HG02759 (cell line): ENCODE measurements around the gene NEURL1.

Experiments
- ATAC-seq: cut with Tn5 transposase; IDR thresholded peaks from one replicate; pipeline ENCODE4 v1.9.1; 2021; ENCODE audit warnings: mild to moderate bottlenecking, moderate library complexity; ENCODE audit not compliant: unreplicated experiment

NEURL1 gene

GRCh38 chr10:103580430-103580829 is 86.9 kb downstream of the NEURL1 start:
- ATAC-seq = no peak

- no peak for ATAC-seq
These were observed 88.0 kb downstream of the NEURL1 start for GRCh38 chr10:103581499-103581898.

- ATAC-seq = no peak
These were observed 89.0 kb downstream of the NEURL1 start for GRCh38 chr10:103582331-103583123.

- ATAC-seq = no peak
These were observed 90.3 kb downstream of the NEURL1 start for GRCh38 chr10:103583871-103584215.

- no peak for ATAC-seq
These were observed 90.9 kb downstream of the NEURL1 start for GRCh38 chr10:103584216-103585010.

GRCh38 chr10:103585011-103585405 is 91.5 kb downstream of the NEURL1 start:
- ATAC-seq = no peak

- ATAC-seq = no peak
These were observed 93.6 kb downstream of the NEURL1 start for GRCh38 chr10:103587073-103587472.

GRCh38 chr10:103589074-103589630 is 95.6 kb downstream of the NEURL1 start:
- no peak for ATAC-seq

- no peak for ATAC-seq
These were observed 96.6 kb downstream of the NEURL1 start for GRCh38 chr10:103590060-103590459.

GRCh38 chr10:103590744-103591291 is 97.3 kb downstream of the NEURL1 start:
- no peak for ATAC-seq

GRCh38 chr10:103592186-103593021 is 98.9 kb downstream of the NEURL1 start:
- ATAC-seq = peak; percentile 70

- peak; percentile 15 for ATAC-seq
These were observed 99.6 kb downstream of the NEURL1 start for GRCh38 chr10:103593022-103593570.

- ATAC-seq = no peak
These were observed 102.6 kb downstream of the NEURL1 start for GRCh38 chr10:103595933-103596726.

GRCh38 chr10:103597003-103597402 is 103.5 kb downstream of the NEURL1 start:
- no peak for ATAC-seq

- no peak for ATAC-seq
These were observed 105.2 kb downstream of the NEURL1 start for GRCh38 chr10:103598654-103599115.

- no peak for ATAC-seq
These were observed 105.7 kb downstream of the NEURL1 start for GRCh38 chr10:103599211-103599610.

- ATAC-seq = no peak
These were observed 106.4 kb downstream of the NEURL1 start for GRCh38 chr10:103599907-103600306.

- ATAC-seq = no peak
These were observed 106.8 kb downstream of the NEURL1 start for GRCh38 chr10:103600325-103600724.

- ATAC-seq = no peak
These were observed 107.6 kb downstream of the NEURL1 start for GRCh38 chr10:103600956-103601569.
